ENCODE measurements around the gene THADA.

DNA sequence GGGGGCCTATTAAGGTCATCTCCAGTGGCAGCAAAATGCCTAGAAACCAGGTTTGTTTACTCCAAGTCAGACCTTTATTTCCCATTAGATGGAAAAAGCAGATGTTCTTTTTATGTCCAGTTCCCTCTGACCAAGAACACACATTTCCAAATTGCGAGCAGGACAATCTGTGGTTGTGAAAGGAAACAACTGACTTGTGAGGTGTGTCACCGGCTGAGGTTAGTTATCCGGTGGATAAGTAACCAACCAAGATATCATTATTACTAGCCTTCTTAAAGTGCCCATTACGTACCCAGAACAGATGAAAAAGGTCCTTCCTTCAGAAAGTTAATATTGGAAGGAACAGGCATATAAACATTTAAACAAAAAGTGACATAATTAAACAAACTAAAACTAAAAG, 112.9 kb downstream of the THADA start:
- TF ChIP-seq, protein P1, sequence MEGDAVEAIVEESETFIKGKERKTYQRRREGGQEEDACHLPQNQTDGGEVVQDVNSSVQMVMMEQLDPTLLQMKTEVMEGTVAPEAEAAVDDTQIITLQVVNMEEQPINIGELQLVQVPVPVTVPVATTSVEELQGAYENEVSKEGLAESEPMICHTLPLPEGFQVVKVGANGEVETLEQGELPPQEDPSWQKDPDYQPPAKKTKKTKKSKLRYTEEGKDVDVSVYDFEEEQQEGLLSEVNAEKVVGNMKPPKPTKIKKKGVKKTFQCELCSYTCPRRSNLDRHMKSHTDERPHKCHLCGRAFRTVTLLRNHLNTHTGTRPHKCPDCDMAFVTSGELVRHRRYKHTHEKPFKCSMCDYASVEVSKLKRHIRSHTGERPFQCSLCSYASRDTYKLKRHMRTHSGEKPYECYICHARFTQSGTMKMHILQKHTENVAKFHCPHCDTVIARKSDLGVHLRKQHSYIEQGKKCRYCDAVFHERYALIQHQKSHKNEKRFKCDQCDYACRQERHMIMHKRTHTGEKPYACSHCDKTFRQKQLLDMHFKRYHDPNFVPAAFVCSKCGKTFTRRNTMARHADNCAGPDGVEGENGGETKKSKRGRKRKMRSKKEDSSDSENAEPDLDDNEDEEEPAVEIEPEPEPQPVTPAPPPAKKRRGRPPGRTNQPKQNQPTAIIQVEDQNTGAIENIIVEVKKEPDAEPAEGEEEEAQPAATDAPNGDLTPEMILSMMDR (conservative IDR thresholded peaks at IDR 0.05 in 1 of 2, IDR thresholded peaks at IDR 0.05 in 1 of 2; ENCODE audit: low read depth in 1 of 2, low read length in 2 of 2) = no peak
- TF ChIP-seq EZH2 (IDR thresholded peaks at IDR 0.05; ENCODE audit: low read length, missing control alignments) = no peak
